IPS-15b (cell line): ENCODE data around the gene ZNF438.

Experiments
- H3K27me3 ChIP-seq: one replicate; pipeline ENCODE4 v1.6.1; 2013; ENCODE audit warnings: low read length; ENCODE audit not compliant: control insufficient read depth, insufficient read depth
- H3K36me3 ChIP-seq: one replicate; pipeline ENCODE4 v1.6.1; 2013; ENCODE audit warnings: low read length; ENCODE audit not compliant: control insufficient read depth, insufficient read depth
- H3K4me1 ChIP-seq: one replicate; pipeline ENCODE4 v1.6.1; 2013; ENCODE audit warnings: mild to moderate bottlenecking, low read length; ENCODE audit not compliant: control insufficient read depth, insufficient read depth
- H3K4me3 ChIP-seq: one replicate; pipeline ENCODE4 v1.5.1; 2013; ENCODE audit warnings: low read depth, low read length
- H3K9ac ChIP-seq: one replicate; pipeline ENCODE4 v1.6.1; 2013; ENCODE audit warnings: low read depth, mild to moderate bottlenecking, low read length
- H3K9me3 ChIP-seq: one replicate; pipeline ENCODE4 v1.6.1; 2013; ENCODE audit warnings: mild to moderate bottlenecking, low read length; ENCODE audit not compliant: control insufficient read depth, insufficient read depth

ZNF438 gene

DNA sequence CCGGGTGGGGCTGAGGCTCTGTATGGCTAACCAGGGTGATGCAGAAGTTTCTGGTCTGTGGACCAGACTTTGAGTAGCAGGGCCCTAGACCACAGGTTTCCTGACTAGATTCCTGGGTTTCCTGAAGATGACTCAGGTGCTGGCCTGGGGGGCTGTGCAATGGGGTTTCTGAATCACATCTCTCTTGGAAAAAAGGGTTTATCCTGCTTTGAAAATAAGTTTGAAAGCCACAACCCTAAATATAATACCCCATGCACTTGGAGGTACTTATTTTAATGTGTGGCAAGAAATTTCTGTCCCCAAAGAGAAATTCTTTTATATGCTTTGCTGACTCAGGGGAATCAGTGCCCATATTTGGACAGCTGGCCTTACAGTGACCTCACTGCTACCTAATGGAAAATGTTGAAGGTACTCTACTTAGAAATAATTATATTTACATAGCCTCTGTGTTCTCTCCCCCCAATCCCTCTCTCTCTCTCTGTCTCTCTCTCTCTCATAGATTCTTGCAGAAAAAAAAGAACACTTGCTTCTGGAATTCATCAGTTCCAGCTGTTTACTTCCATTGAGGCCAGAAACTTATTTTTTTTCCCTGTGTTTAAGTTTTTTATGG lies 217.7 kb downstream of the ZNF438 start:
- no peak overlapping the region for H3K9ac ChIP-seq
- peaks cover 4% of the 10 kb centered on the region for H3K4me1 ChIP-seq
- H3K27me3 ChIP-seq: peaks cover 11% of the 10 kb centered on the region
- H3K9me3 ChIP-seq: no peaks in the 10 kb centered on the region
- H3K36me3 ChIP-seq: no peaks in the 10 kb centered on the region
- no peak overlapping the region for H3K4me3 ChIP-seq

DNA sequence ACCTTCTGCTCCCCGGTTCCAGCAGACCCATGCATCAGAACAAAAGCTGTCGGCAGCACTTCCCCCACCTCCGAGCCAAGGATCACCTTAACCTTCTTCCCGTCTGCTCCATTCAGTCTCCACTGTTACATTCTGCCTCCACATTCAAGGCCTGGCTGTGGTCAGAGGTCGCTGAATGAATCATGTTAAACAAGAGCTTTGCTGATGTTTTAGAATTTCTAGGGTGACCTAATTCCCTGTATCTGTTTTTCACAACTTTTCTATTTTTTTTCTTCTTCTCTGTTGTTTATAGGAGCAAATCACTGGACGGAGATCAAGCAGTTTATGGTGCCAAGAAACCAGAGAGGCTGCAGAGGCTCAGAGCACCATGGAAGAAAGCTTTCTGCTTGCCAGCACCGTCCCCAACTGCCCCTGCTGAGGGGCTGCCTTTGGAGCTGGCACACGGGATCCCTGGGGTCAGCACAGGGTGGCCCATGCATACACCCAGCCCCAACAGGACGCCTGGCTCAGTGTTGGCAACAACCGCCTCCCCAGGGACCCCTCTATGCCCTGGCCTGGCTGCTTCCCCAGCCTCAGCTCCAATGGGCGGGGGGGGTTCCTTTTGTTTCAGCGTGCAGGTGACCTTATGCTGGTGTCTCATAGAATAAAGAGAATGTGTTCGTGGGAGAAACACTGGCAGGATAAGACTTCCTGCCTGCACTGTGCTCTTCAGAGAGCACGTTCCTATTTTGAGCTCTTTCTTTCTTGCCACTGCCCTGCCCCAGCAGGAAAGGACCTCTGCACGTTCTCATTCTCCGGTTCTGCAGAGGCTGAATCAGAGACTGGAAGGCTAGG lies 219.4 kb downstream of the ZNF438 start:
- Histone ChIP-seq H3K27me3 (peaks cover 5% of the 10 kb centered on the region), H3K9me3 (no peaks in the 10 kb centered on the region), H3K4me1 (peaks cover 4% of the 10 kb centered on the region), H3K36me3 (no peaks in the 10 kb centered on the region), H3K9ac (no peak overlapping the region), H3K4me3 (no peak overlapping the region)

DNA sequence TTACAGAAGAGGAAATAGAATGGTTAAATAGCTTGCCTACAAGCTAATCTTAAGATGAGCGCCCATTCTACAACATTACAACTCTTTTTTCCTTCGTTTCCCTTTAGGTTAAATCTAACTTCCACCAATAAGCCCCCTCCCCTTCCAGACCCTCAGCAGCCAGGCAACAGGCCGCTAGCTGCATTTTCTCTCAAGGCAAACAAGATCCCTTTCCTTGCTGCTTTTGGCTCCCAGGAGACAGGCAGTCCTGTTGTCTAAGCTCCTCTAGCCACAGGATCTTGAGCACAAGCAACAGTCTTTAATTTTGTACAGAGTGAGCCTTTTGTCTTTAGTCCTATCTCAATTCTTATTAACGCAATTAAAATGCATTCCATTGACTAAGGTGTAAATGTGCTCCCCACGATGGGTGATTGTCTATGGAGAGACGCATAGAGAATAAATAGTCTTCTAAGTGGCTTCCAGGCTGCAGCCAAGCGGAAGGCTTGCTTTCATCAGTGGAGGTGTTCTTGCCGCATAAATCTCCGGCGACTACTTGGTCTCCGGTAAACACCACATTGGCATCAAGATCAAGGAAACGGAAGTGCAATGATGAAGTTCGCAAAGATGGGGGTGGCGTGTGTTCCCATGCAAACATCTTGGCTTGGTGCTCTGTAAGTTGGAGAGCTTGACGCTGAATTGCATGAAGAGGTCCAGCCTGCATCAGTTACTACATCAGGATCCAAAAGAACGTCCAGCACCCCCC lies 220.2 kb downstream of the ZNF438 start:
- peaks cover 5% of the 10 kb centered on the region for H3K27me3 ChIP-seq
- H3K4me3 ChIP-seq: no peak overlapping the region
- H3K9me3 ChIP-seq: peaks cover 4% of the 10 kb centered on the region
- peaks cover 4% of the 10 kb centered on the region for H3K4me1 ChIP-seq
- H3K9ac ChIP-seq: no peak overlapping the region
- no peaks in the 10 kb centered on the region for H3K36me3 ChIP-seq

DNA sequence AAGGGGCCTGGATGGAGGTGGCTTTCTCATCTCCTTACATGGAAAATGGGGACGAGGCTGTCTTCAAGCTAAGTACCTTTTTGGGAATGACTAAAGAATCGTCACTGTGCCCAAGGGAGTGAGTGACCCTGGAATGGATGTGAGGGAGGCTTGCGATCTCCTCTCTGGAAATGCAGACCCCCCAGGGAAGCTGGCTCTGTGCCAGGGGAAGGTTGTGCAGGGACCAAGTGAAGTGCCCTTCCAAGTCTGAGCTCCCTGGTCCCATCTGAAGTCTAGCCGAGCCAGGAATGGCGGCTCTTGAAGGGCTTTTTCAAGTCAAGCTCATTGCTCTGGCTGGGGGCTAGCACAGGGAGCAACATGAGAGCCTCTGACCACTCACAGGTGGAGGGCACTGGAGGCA lies 221.2 kb downstream of the ZNF438 start:
- peaks cover 4% of the 10 kb centered on the region for H3K4me1 ChIP-seq
- peaks cover 5% of the 10 kb centered on the region for H3K27me3 ChIP-seq
- H3K9ac ChIP-seq: no peak overlapping the region
- H3K36me3 ChIP-seq: no peaks in the 10 kb centered on the region
- peaks cover 4% of the 10 kb centered on the region for H3K9me3 ChIP-seq
- no peak overlapping the region for H3K4me3 ChIP-seq

DNA sequence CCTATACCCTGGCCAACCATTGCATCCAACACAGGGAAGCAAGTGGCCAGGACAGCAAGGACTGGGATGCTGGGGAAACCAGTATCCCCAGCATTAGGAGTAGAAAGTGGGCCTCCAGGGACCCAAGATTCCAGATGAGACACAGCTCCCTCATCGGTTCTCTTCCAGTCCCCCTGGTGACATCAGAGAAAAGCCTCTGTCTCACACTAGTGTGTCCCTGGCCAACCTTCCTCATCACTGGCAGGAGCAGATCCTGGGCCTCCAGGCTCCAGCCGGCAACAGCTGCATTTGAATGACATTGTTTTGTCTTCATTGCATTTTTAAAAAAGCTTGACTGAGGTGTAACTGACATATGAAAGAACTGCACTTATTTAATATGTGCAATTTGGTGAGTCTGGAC lies 224.8 kb downstream of the ZNF438 start:
- Histone ChIP-seq H3K27me3 (no peaks in the 10 kb centered on the region), H3K36me3 (no peaks in the 10 kb centered on the region), H3K9me3 (peaks cover 4% of the 10 kb centered on the region), H3K9ac (no peak overlapping the region), H3K4me1 (peaks cover 4% of the 10 kb centered on the region), H3K4me3 (no peak overlapping the region)

DNA sequence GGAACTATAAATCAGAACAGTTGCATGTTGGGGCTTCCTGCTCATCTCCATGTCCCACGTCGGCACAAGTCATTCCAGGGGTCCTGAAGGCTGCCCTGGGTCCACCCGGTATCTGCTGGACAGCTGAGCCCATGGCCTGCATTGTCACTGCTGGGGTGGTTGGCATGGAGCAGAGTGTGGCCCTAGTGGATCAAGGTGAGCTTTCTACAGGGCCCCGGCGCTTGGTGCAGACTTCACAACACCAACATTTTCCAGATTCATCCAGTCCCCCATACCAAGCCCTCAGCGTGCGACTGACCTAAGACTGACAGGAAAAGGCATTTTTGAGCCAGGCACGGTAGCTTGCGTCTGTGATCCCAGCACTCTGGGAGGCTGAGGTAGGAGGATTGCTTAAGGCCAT lies 226.6 kb downstream of the ZNF438 start:
- Histone ChIP-seq H3K36me3 (no peaks in the 10 kb centered on the region), H3K9me3 (peaks cover 4% of the 10 kb centered on the region), H3K4me1 (no peaks in the 10 kb centered on the region), H3K9ac (no peak overlapping the region), H3K27me3 (no peaks in the 10 kb centered on the region), H3K4me3 (no peak overlapping the region)

DNA sequence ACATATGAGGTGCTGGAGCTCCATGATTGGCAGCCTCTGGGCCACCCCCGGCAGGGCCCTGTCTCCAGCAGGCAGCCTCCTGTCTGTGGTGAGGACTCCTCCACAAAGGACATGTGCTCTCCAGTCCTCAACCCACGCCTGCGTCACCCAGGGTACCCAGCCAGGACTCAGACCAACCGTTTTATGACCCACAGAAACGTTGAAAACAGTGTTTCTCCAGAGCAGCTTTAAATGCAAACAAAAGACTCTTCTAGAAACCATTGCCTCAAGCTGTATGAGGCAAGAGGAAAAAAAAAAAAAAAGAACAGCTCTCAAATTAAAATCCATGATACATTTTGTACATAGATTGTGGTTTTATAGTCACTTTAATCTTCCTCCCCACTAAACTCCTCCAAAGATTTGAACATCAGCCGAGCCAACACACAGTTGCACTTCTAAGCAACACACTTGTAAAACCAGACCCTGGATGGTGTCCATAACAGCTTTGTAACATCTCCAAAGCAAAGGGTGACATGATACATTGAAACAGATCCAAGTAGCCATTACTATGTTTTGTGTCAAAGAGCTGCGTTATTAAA lies 227.1 kb downstream of the ZNF438 start:
- no peaks in the 10 kb centered on the region for H3K4me1 ChIP-seq
- no peak overlapping the region for H3K4me3 ChIP-seq
- peaks cover 4% of the 10 kb centered on the region for H3K9me3 ChIP-seq
- no peaks in the 10 kb centered on the region for H3K27me3 ChIP-seq
- H3K9ac ChIP-seq: no peak overlapping the region
- H3K36me3 ChIP-seq: no peaks in the 10 kb centered on the region

DNA sequence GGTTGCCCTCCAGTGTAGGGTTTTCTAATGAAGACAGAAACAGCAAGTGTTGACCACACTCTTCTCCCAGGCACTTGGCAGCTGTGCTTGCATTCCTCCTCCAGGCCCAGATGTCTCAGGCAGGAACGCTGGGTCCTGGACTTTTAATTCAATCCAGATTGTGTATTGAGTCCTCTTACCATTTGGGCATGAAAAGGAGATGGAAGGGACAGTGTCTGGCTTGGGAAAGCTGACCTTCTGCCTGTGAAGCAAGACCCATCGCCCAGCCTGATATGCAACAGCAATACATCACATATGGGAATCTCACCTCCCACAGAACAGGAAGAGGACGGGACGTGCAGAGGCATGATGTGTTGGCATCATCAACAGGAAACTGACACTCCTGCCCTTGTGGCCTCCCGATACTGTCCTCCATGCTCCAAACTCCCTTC lies 227.8 kb downstream of the ZNF438 start:
- H3K27me3 ChIP-seq: no peaks in the 10 kb centered on the region
- peaks cover 4% of the 10 kb centered on the region for H3K9me3 ChIP-seq
- no peaks in the 10 kb centered on the region for H3K36me3 ChIP-seq
- H3K4me1 ChIP-seq: no peaks in the 10 kb centered on the region
- H3K4me3 ChIP-seq: no peak overlapping the region
- H3K9ac ChIP-seq: no peak overlapping the region

DNA sequence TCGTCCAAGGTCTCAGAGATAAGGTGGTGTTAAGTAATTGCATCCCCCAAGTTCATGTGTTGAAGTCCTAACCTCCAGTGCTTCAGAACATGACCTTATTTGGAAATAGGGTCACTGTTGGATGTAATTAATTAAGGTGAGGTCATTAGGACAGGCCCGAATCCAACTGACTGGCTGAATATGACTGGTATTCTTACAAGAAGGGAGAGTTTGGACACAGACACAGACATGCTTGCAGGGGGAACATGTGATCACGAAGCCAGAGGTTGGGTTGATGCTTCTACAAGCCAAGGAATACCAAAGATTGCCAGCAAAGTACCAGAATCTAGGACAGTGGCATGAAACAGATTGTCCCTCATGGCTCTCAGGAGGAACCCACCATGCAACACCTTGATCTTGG lies 228.6 kb downstream of the ZNF438 start:
- Histone ChIP-seq H3K4me3 (no peak overlapping the region), H3K27me3 (no peaks in the 10 kb centered on the region)

DNA sequence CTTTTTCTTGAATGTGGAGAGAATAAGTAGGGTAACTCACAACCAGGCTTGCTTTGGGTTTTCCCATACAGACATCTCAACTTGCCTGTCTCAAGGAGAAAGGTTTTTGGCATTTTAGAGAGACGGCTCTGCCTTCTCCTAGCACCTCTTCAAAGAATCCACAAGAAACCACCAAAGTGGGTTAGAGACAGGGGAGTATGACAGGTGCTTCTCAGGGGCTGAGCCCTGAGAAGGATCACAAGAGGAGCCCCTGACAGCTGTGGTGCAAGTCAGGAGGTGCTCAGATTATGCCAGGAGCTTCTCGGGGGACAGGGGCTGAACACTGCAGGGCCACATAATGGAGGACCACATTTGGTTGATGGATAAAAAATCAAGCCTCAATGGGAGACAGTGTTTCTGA lies 231.3 kb downstream of the ZNF438 start:
- Histone ChIP-seq H3K4me3 (no peak overlapping the region), H3K36me3 (no peaks in the 10 kb centered on the region), H3K4me1 (no peaks in the 10 kb centered on the region), H3K27me3 (no peaks in the 10 kb centered on the region), H3K9ac (no peak overlapping the region), H3K9me3 (no peaks in the 10 kb centered on the region)

More for the DNA sequence above, 228.6 kb downstream of the ZNF438 start:
- Histone ChIP-seq H3K4me1 (no peaks in the 10 kb centered on the region), H3K9ac (no peak overlapping the region), H3K36me3 (no peaks in the 10 kb centered on the region), H3K9me3 (peaks cover 4% of the 10 kb centered on the region)

DNA sequence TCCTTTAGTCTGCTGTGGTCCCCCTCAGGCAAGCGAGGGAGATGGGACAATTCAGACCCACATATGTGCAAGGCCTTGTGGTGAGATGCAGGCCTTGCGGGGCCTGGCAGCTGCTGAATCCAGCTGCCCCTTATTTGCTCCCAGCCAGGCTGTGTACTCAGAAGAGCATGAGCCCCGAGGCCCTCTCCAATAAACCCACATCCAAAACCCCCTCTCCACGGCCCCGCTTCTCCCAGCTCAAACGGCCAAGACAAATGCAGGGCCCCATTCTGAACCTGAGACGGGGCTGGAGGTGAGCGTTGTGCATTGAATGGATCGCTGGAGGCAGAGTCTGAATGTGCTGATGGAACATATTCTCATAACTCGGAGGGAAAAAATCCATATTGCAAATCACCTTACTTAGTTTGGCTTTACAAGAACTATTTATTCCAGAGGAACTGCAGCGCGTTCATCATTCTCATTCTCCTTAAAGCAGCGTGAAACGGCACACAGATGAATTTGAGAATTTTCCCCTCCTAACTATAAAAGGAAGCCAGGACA lies 232.9 kb downstream of the ZNF438 start:
- Histone ChIP-seq H3K4me1 (no peaks in the 10 kb centered on the region), H3K9ac (no peak overlapping the region), H3K27me3 (no peaks in the 10 kb centered on the region), H3K4me3 (no peak overlapping the region), H3K36me3 (no peaks in the 10 kb centered on the region), H3K9me3 (no peaks in the 10 kb centered on the region)
